Upper lobe of left lung (tissue), 6 donors: ENCODE results near the gene DLX3. TPM values are rescaled to one million over a fixed set of nuclear protein-coding genes. Genes with fewer than 3 reads are reported as not detected.

ENCODE experiments used
- ATAC-seq, 2 donors: fragments of 200-7000 bp; cut with Tn5 transposase; one replicate each; pipeline ENCODE4 v1.9.1; 2022; ENCODE audit warnings: mild to moderate bottlenecking in 2 of 2, moderate library complexity in 2 of 2; ENCODE audit not compliant: low FRiP score in 2 of 2
- DNase-seq, 2 donors: peaks; one replicate each; pipeline ENCODE4 v3.0.0-alpha.2; 2019 to 2020
- H3K27ac ChIP-seq, 4 donors: fragments of 200-600 bp; sonication (generic); one replicate each; pipeline ENCODE4 v1.5.1; 2016 to 2019
- H3K27me3 ChIP-seq, 4 donors: fragments of 200-600 bp; sonication (generic); one replicate each; pipeline ENCODE4 v1.5.1; 2017 to 2019
- H3K36me3 ChIP-seq, 4 donors: fragments of 200-600 bp; sonication (generic); one replicate each; pipeline ENCODE4 v1.5.1; 2016 to 2019
- H3K4me1 ChIP-seq, 4 donors: fragments of 200-600 bp; sonication (generic); one replicate each; pipeline ENCODE4 v1.5.1; 2018 to 2019
- H3K4me3 ChIP-seq, 4 donors: fragments of 200-600 bp; sonication (generic); one replicate each; pipeline ENCODE4 v1.5.1; 2017 to 2019; ENCODE audit warnings: mild to moderate bottlenecking in 2 of 4, moderate library complexity in 1 of 4
- H3K9me3 ChIP-seq, 4 donors: fragments of 200-600 bp; sonication (generic); one replicate each; pipeline ENCODE4 v1.5.1; 2018 to 2019
- CTCF ChIP-seq, 6 experiments: fragments of 450-650 bp in 4 of 6; fragments of 200-600 bp in 2 of 6; sonication (generic) in 2 of 6; IDR thresholded peaks; one replicate each; pipeline ENCODE4 v1.5.1; 2016 to 2019; ENCODE audit warnings: antibody characterized with exemption in 6 of 6
- EP300 ChIP-seq, 4 donors: sonication (generic); formaldehyde crosslinking; IDR thresholded peaks; one replicate each; pipeline ENCODE4 v1.5.1; 2017; ENCODE audit warnings: antibody characterized with exemption in 4 of 4, control low read depth in 2 of 4
- POLR2A ChIP-seq, 4 donors: fragments of 450-650 bp; IDR thresholded peaks; one replicate each; pipeline ENCODE4 v1.5.1; 2016 to 2017; ENCODE audit warnings: antibody characterized with exemption in 4 of 4, mild to moderate bottlenecking in 2 of 4
- POLR2AphosphoS5 ChIP-seq, 2 donors: sonication (generic); formaldehyde crosslinking; IDR thresholded peaks; one replicate each; pipeline ENCODE4 v1.5.1; 2017; ENCODE audit warnings: antibody characterized with exemption in 2 of 2
- WGBS, 2 donors: methylation state at CpG; one replicate each; pipeline ENCODE4 v1.1.5; 2017 to 2018; 5-methylcytosine and 5-hydroxymethylcytosine counted together
- total RNA-seq, 6 donors: library from RNA; depleted of rRNA in 4 of 6; stranded (reverse); fragments of >200 nt in 4 of 6; gene quantifications; one replicate each; pipeline versions ENCODE4 v1.1.0 to v1.2.1, GENCODE V29; 2016 to 2021
- donor health status: DM: no; HTN: no; CAD: no; lungs with moderate emphysema.
- donor health status: DM: no; HTN: yes; CAD: no; lungs with severe emphysema.

DLX3 gene
- total RNA-seq, 6 donors from 2014 or later: 0.20 to 0.91 (median 0.54) TPM; not detected in 2

- no peaks in the 10 kb centered on the region for H3K36me3 ChIP-seq
- WGBS, 2 donors: 53 to 65% methylated on average over 11 of the region's 11 CpGs
- peaks cover 0 to 32% (median 19%) of the 10 kb centered on the region in 4 donors for H3K27me3 ChIP-seq
- ATAC-seq: no peak
- no peak overlapping the region for H3K27ac ChIP-seq
- H3K9me3 ChIP-seq: no peaks in the 10 kb centered on the region
- H3K4me1 ChIP-seq: peaks cover 20 to 40% (median 26%) of the 10 kb centered on the region in 4 donors
- no peak for DNase-seq
- TF ChIP-seq EP300 (IDR thresholded peaks at IDR 0.05) (no peak), CTCF (IDR thresholded peaks at IDR 0.05) (no peak), POLR2AphosphoS5 (IDR thresholded peaks at IDR 0.05) (no peak), POLR2A (IDR thresholded peaks at IDR 0.05) (no peak)
- no peak overlapping the region for H3K4me3 ChIP-seq
Measured at GRCh38 chr17:49998836-49999511, 4.0 kb upstream of the DLX3 start.

- no peak overlapping the region for H3K27ac ChIP-seq
- no peaks in the 10 kb centered on the region for H3K9me3 ChIP-seq
- ATAC-seq: peak; percentile 80 to 87
- H3K4me3 ChIP-seq: no peak overlapping the region
- TF ChIP-seq POLR2AphosphoS5 (IDR thresholded peaks at IDR 0.05) (no peak), CTCF (IDR thresholded peaks at IDR 0.05) (peak; percentile 85 to 96 (median 92))
- peaks cover 30 to 49% (median 35%) of the 10 kb centered on the region in 4 donors for H3K4me1 ChIP-seq
- no peaks in the 10 kb centered on the region for H3K36me3 ChIP-seq
- peaks cover 0 to 40% (median 22%) of the 10 kb centered on the region in 4 donors for H3K27me3 ChIP-seq
- 19 to 43% methylated on average over 5 to 20 of the region's 20 CpGs for WGBS, 2 donors
- DNase-seq: peak; percentile 71 to 83
Measured at GRCh38 chr17:49997773-49998703, 3.0 kb upstream of the DLX3 start.

- Histone ChIP-seq H3K4me1 (peaks cover 33 to 53% (median 38%) of the 10 kb centered on the region in 4 donors), H3K36me3 (no peaks in the 10 kb centered on the region), H3K9me3 (no peaks in the 10 kb centered on the region), H3K27me3 (peaks cover 0 to 47% (median 25%) of the 10 kb centered on the region in 4 donors), H3K4me3 (peak overlapping the region in 3 of 4 donors; percentile 37 to 51 (median 46)), H3K27ac (no peak overlapping the region)
- 17 to 38% methylated on average over 5 to 6 of the region's 6 CpGs for WGBS, 2 donors
- DNase-seq: no peak
- TF ChIP-seq POLR2A (IDR thresholded peaks at IDR 0.05) (no peak), EP300 (IDR thresholded peaks at IDR 0.05) (no peak), CTCF (IDR thresholded peaks at IDR 0.05) (no peak), POLR2AphosphoS5 (IDR thresholded peaks at IDR 0.05) (no peak)
- ATAC-seq: no peak
Measured at GRCh38 chr17:49997301-49997650, 2.3 kb upstream of the DLX3 start.

- peak; percentile 54 to 94 for DNase-seq
- Histone ChIP-seq H3K4me3 (peak overlapping the region in 3 of 4 donors; percentile 37 to 51 (median 46)), H3K4me1 (peaks cover 33 to 53% (median 38%) of the 10 kb centered on the region in 4 donors)
Measured at GRCh38 chr17:49996495-49997300, 1.7 kb upstream of the DLX3 start.

More at GRCh38 chr17:49996495-49997300, 1.7 kb upstream of the DLX3 start:
- WGBS, 2 donors: 1 to 2% methylated on average over 6 to 49 of the region's 58 CpGs
- Histone ChIP-seq H3K27me3 (peaks cover 0 to 47% (median 26%) of the 10 kb centered on the region in 4 donors), H3K27ac (no peak overlapping the region), H3K9me3 (no peaks in the 10 kb centered on the region), H3K36me3 (no peaks in the 10 kb centered on the region)
- peak; percentile 61 to 71 for ATAC-seq
- no peak for TF ChIP-seq POLR2A (IDR thresholded peaks at IDR 0.05)
- TF ChIP-seq CTCF (IDR thresholded peaks at IDR 0.05): peak; percentile 95 to 99 (median 98)
